SHP77 treated with DMSO at 0.1 percent for 48 hours (cell line): ENCODE results near the gene PWWP2B.
A peak's percentile ranks its signal among the peaks of the same experiment; 100 is the strongest.

Experiments
- DNase-seq: peaks from one replicate; lab custom pipeline; 2025; lab: John Stamatoyannopoulos, UW

PWWP2B gene

GRCh38 chr10:132407243-132407746 lies 10.3 kb downstream of the PWWP2B start:
- DNase-seq, result no peak

GRCh38 chr10:132407846-132408278 lies 10.9 kb downstream of the PWWP2B start:
- DNase-seq, result no peak

- DNase-seq, result no peak
Measured at GRCh38 chr10:132408367-132408781, 11.4 kb downstream of the PWWP2B start.

GRCh38 chr10:132408823-132409666 lies 12.0 kb downstream of the PWWP2B start:
- no peak for DNase-seq

GRCh38 chr10:132409667-132410028 lies 12.6 kb downstream of the PWWP2B start:
- no peak for DNase-seq

- DNase-seq, result no peak
Measured at GRCh38 chr10:132410056-132410778, 13.2 kb downstream of the PWWP2B start.

- DNase-seq, result no peak
Measured at GRCh38 chr10:132410779-132411532, 14.0 kb downstream of the PWWP2B start.

- DNase-seq, result no peak
Measured at GRCh38 chr10:132411561-132412253, 14.7 kb downstream of the PWWP2B start.

GRCh38 chr10:132412316-132413192 lies 15.6 kb downstream of the PWWP2B start:
- DNase-seq, result no peak

- DNase-seq, result no peak
Measured at GRCh38 chr10:132413226-132414205, 16.5 kb downstream of the PWWP2B start.

- DNase-seq, result no peak
Measured at GRCh38 chr10:132414402-132415016, 17.5 kb downstream of the PWWP2B start.

- no peak for DNase-seq
Measured at GRCh38 chr10:132415255-132415654, 18.3 kb downstream of the PWWP2B start.

- DNase-seq, result no peak
Measured at GRCh38 chr10:132415956-132416355, 19.0 kb downstream of the PWWP2B start.

GRCh38 chr10:132416566-132417256 lies 19.7 kb downstream of the PWWP2B start:
- no peak for DNase-seq

- DNase-seq, result no peak
Measured at GRCh38 chr10:132417257-132417910, 20.4 kb downstream of the PWWP2B start.

- no peak for DNase-seq
Measured at GRCh38 chr10:132417957-132418441, 21.0 kb downstream of the PWWP2B start.

GRCh38 chr10:132418527-132419416 lies 21.8 kb downstream of the PWWP2B start:
- peak; percentile 62 for DNase-seq
